OCI-LY3 (cell line): ENCODE data around the gene IL25.
"Not testable (repeated sequence)": the region's sequence is repeated elsewhere in the genome, so short reads cannot be mapped to it uniquely, and the experiment has no call there.

Source experiments
- H2AFZ ChIP-seq: fragments of 200-600, 300-600 bp; shearing (Covaris generic); 2 replicates; pipeline ENCODE4 v1.6.0; 2014; ENCODE audit warnings: antibody characterized with exemption, low read depth, low read length
- H3K27ac ChIP-seq: fragments of 200-600, 300-600 bp; sonication (generic); 2 replicates; pipeline ENCODE4 v1.5.1; 2014; ENCODE audit warnings: mild to moderate bottlenecking, low read length, moderate library complexity, mixed read lengths
- H3K27me3 ChIP-seq: fragments of 200-600, 300-600 bp; sonication (generic); 2 replicates; pipeline ENCODE4 v1.6.1; 2014; ENCODE audit warnings: low read depth, low read length, mixed read lengths
- H3K36me3 ChIP-seq: fragments of 200-600, 300-600 bp; sonication (generic); replicated peaks from 2 replicates; pipeline ENCODE3; 2014; ENCODE audit warnings: low read depth, low read length, mixed read lengths
- H3K4me1 ChIP-seq: fragments of 300-600, 200-600 bp; sonication (generic); 2 replicates; pipeline ENCODE4 v1.6.1; 2014; ENCODE audit warnings: low read length, mixed read lengths
- H3K4me2 ChIP-seq: fragments of 200-600, 300-600 bp; sonication (generic); 2 replicates; pipeline ENCODE4 v1.6.1; 2014; ENCODE audit warnings: low read length, mixed read lengths
- H3K4me3 ChIP-seq: fragments of 300-600, 200-600 bp; sonication (generic); 2 replicates; pipeline ENCODE4 v1.5.1; 2014; ENCODE audit warnings: antibody characterized with exemption, mild to moderate bottlenecking, low read length, moderate library complexity
- H3K79me2 ChIP-seq: fragments of 300-600, 200-600 bp; shearing (Covaris generic); 2 replicates; pipeline ENCODE4 v1.6.1; 2014; ENCODE audit warnings: mild to moderate bottlenecking, low read length, mixed read lengths
- H3K9ac ChIP-seq: fragments of 300-600, 200-600 bp; shearing (Covaris generic); 2 replicates; pipeline ENCODE4 v1.6.0; 2014; ENCODE audit warnings: mild to moderate bottlenecking, low read length, moderate library complexity
- H3K9me3 ChIP-seq: fragments of 200-600, 300-600 bp; shearing (Covaris generic); 2 replicates; pipeline ENCODE4 v1.6.1; 2014; ENCODE audit warnings: low read length, mixed read lengths; ENCODE audit not compliant: insufficient read depth
- H4K20me1 ChIP-seq: fragments of 200-600, 300-600 bp; sonication (generic); 2 replicates; pipeline ENCODE4 v1.6.1; 2016; ENCODE audit warnings: low read length, mixed read lengths; ENCODE audit not compliant: insufficient read depth
- CTCF ChIP-seq: fragments of 200-600, 300-600 bp; sonication (generic); IDR thresholded peaks from 2 replicates; pipeline ENCODE4 v1.5.1; 2014; ENCODE audit warnings: antibody characterized with exemption, low read length, low read depth
- EZH2phosphoT487 ChIP-seq: fragments of 200-600 bp; shearing (Covaris generic); IDR thresholded peaks from 2 replicates; pipeline ENCODE4 v1.6.1; 2018; ENCODE audit warnings: antibody characterized with exemption, mixed run types, low read depth

The IL25 gene

GRCh38 chr14:23382731-23383440, 10.3 kb downstream of the IL25 start:
- TF ChIP-seq CTCF (no peak), EZH2phosphoT487 (no peak)
- no peak overlapping the region for H3K9ac ChIP-seq
- H3K36me3 ChIP-seq = no peaks in the 10 kb centered on the region
- no peaks in the 10 kb centered on the region for H3K4me1 ChIP-seq
- no peaks in the 10 kb centered on the region for H3K79me2 ChIP-seq
- H3K4me2 ChIP-seq = no peak overlapping the region
- peaks cover 11% of the 10 kb centered on the region for H3K27me3 ChIP-seq
- H2AFZ ChIP-seq = no peak overlapping the region
- no peaks in the 10 kb centered on the region for H4K20me1 ChIP-seq
- no peak overlapping the region for H3K27ac ChIP-seq
- no peaks in the 10 kb centered on the region for H3K9me3 ChIP-seq
- H3K4me3 ChIP-seq = no peak overlapping the region

GRCh38 chr14:23384364-23385080, 11.9 kb downstream of the IL25 start:
- H3K4me3 ChIP-seq = no peak overlapping the region
- TF ChIP-seq EZH2phosphoT487 = no peak
- no peak for TF ChIP-seq CTCF

GRCh38 chr14:23385244-23385641, 12.6 kb downstream of the IL25 start:
- Histone ChIP-seq H3K4me2 (no peak overlapping the region), H3K27ac (no peak overlapping the region), H3K4me3 (no peak overlapping the region), H3K9me3 (no peaks in the 10 kb centered on the region), H4K20me1 (no peaks in the 10 kb centered on the region), H3K36me3 (no peaks in the 10 kb centered on the region), H3K4me1 (no peaks in the 10 kb centered on the region), H2AFZ (no peak overlapping the region), H3K27me3 (peaks cover 5% of the 10 kb centered on the region), H3K9ac (no peak overlapping the region), H3K79me2 (no peaks in the 10 kb centered on the region)
- TF ChIP-seq CTCF = no peak
- TF ChIP-seq EZH2phosphoT487 = no peak

More at GRCh38 chr14:23384364-23385080, 11.9 kb downstream of the IL25 start:
- H3K9me3 ChIP-seq = no peaks in the 10 kb centered on the region
- no peak overlapping the region for H3K4me2 ChIP-seq
- peaks cover 5% of the 10 kb centered on the region for H3K27me3 ChIP-seq
- H3K36me3 ChIP-seq = no peaks in the 10 kb centered on the region
- no peak overlapping the region for H3K27ac ChIP-seq
- H3K9ac ChIP-seq = no peak overlapping the region
- no peak overlapping the region for H2AFZ ChIP-seq
- H3K4me1 ChIP-seq = no peaks in the 10 kb centered on the region
- no peaks in the 10 kb centered on the region for H3K79me2 ChIP-seq
- no peaks in the 10 kb centered on the region for H4K20me1 ChIP-seq

GRCh38 chr14:23385642-23386265, 13.1 kb downstream of the IL25 start:
- H4K20me1 ChIP-seq = no peaks in the 10 kb centered on the region
- no peaks in the 10 kb centered on the region for H3K9me3 ChIP-seq
- H2AFZ ChIP-seq = no peak overlapping the region
- H3K27ac ChIP-seq = no peak overlapping the region
- no peak overlapping the region for H3K4me2 ChIP-seq
- peaks cover 4% of the 10 kb centered on the region for H3K27me3 ChIP-seq
- no peaks in the 10 kb centered on the region for H3K36me3 ChIP-seq
- H3K4me1 ChIP-seq = no peaks in the 10 kb centered on the region
- no peaks in the 10 kb centered on the region for H3K79me2 ChIP-seq
- no peak overlapping the region for H3K4me3 ChIP-seq
- no peak overlapping the region for H3K9ac ChIP-seq
- TF ChIP-seq EZH2phosphoT487 (no peak), CTCF (no peak)

GRCh38 chr14:23386266-23386657, 13.7 kb downstream of the IL25 start:
- H4K20me1 ChIP-seq, H3K4me2 ChIP-seq, H3K79me2 ChIP-seq, H3K4me1 ChIP-seq, H2AFZ ChIP-seq, H3K9ac ChIP-seq, H3K4me3 ChIP-seq, H3K27me3 ChIP-seq, H3K9me3 ChIP-seq, H3K27ac ChIP-seq, H3K36me3 ChIP-seq: not testable (repeated sequence)
